SK-N-SH treated with all-trans-retinoic acid at 6 μM for 48 hours (cell line): Measurements from ENCODE around the gene PTBP1.

Experiments used
- ATAC-seq: fragments of 200-7000 bp; cut with Tn5 transposase; 3 replicates; pipeline ENCODE4 v1.9.1; 2020; ENCODE audit warnings: mild to moderate bottlenecking, moderate library complexity
- ARNTL ChIP-seq: fragments of 450-650 bp; formaldehyde crosslinking; IDR thresholded peaks from 2 replicates; pipeline ENCODE4 v1.5.0; 2020; ENCODE audit warnings: low read depth, mild to moderate bottlenecking, moderate library complexity, borderline replicate concordance
- CREB5 ChIP-seq: fragments of 250-450 bp; sonication (Bioruptor Pico); IDR thresholded peaks from 2 replicates; pipeline ENCODE4 v1.5.1; 2020; ENCODE audit warnings: low read depth, mild to moderate bottlenecking, moderate library complexity
- CSDC2 ChIP-seq: fragments of 250-450 bp; sonication (Bioruptor Pico); IDR thresholded peaks from 2 replicates; pipeline ENCODE4 v1.5.0; 2020; ENCODE audit warnings: mild to moderate bottlenecking, moderate library complexity
- ESRRG ChIP-seq: fragments of 250-450 bp; sonication (Bioruptor Pico); IDR thresholded peaks from 2 replicates; pipeline ENCODE4 v1.6.1; 2021; ENCODE audit warnings: mild to moderate bottlenecking
- PATZ1 ChIP-seq: fragments of 250-450 bp; sonication (Bioruptor Pico); IDR thresholded peaks from 2 replicates; pipeline ENCODE4 v1.8.0; 2020; ENCODE audit warnings: mild to moderate bottlenecking, moderate library complexity, borderline replicate concordance
- POU6F1 ChIP-seq: fragments of 250-450 bp; sonication (Bioruptor Pico); IDR thresholded peaks from 2 replicates; pipeline ENCODE4 v1.8.0; 2021; ENCODE audit warnings: low read depth, mild to moderate bottlenecking, moderate library complexity, borderline replicate concordance
- RARB ChIP-seq: fragments of 250-450 bp; sonication (Bioruptor Pico); IDR thresholded peaks from 2 replicates; pipeline ENCODE4 v1.8.0; 2021; ENCODE audit warnings: mild to moderate bottlenecking, moderate library complexity
- SNAI2 ChIP-seq: fragments of 250-450 bp; sonication (Bioruptor Pico); IDR thresholded peaks from 2 replicates; pipeline ENCODE4 v1.5.0; 2020; ENCODE audit warnings: mild to moderate bottlenecking, moderate library complexity
- ZC3H10 ChIP-seq: fragments of 250-450 bp; sonication (Bioruptor Pico); IDR thresholded peaks from 2 replicates; pipeline ENCODE4 v1.5.1; 2021; ENCODE audit warnings: mild to moderate bottlenecking, moderate library complexity
- ZFP3 ChIP-seq: fragments of 250-450 bp; sonication (Bioruptor Pico); IDR thresholded peaks from 2 replicates; pipeline ENCODE4 v1.5.0; 2020; ENCODE audit warnings: mild to moderate bottlenecking, moderate library complexity
- ZFP30 ChIP-seq: fragments of 450-650 bp; formaldehyde crosslinking; IDR thresholded peaks from 2 replicates; pipeline ENCODE4 v1.5.0; 2022; ENCODE audit warnings: mild to moderate bottlenecking, moderate library complexity
- ZNF565 ChIP-seq: fragments of 450-650 bp; formaldehyde crosslinking; conservative IDR thresholded peaks from 2 replicates; pipeline ENCODE4 v1.5.0; 2020; ENCODE audit warnings: low read depth, mild to moderate bottlenecking, moderate library complexity
- ZNF70 ChIP-seq: fragments of 450-650 bp; formaldehyde crosslinking; IDR thresholded peaks from 2 replicates; pipeline ENCODE4 v1.5.0; 2020; ENCODE audit warnings: mild to moderate bottlenecking, moderate library complexity
- ZNF8 ChIP-seq: fragments of 450-650 bp; formaldehyde crosslinking; IDR thresholded peaks from 2 replicates; pipeline ENCODE4 v1.5.0; 2020; ENCODE audit warnings: mild to moderate bottlenecking, moderate library complexity

Gene PTBP1

GRCh38 chr19:858284-858683 lies 61.0 kb downstream of the PTBP1 start (continued):
- TF ChIP-seq POU6F1 (CRISPR knock-in tag) (no peak), ZFP3 (CRISPR knock-in tag) (no peak), RARB (CRISPR knock-in tag) (no peak), ZFP30 (CRISPR knock-in tag) (no peak), ZC3H10 (CRISPR knock-in tag) (no peak)

- no peak for ATAC-seq
- TF ChIP-seq CSDC2 (CRISPR knock-in tag) (no peak), ZNF565 (CRISPR knock-in tag) (no peak), CREB5 (CRISPR knock-in tag) (no peak), ZNF8 (no peak), ARNTL (CRISPR knock-in tag) (no peak), SNAI2 (CRISPR knock-in tag) (no peak), ZNF70 (CRISPR knock-in tag) (no peak)
Measured at GRCh38 chr19:858868-859843, 61.9 kb downstream of the PTBP1 start, which contains the start of gene CFD. TSS of gene CFD (plus strand) at chr19:859664. CDS start at chr19:859690, 26 bp downstream.

GRCh38 chr19:861141-861755 lies 64.0 kb downstream of the PTBP1 start:
- ATAC-seq = no peak
- TF ChIP-seq ESRRG (CRISPR knock-in tag) (no peak), PATZ1 (no peak)
